Suppressor macrophage treated with lipopolysaccharide for 4 hours (primary cell): ENCODE data around the gene STAT1.

Experiments
- DNase-seq: peaks from one replicate; pipeline ENCODE4 v3.0.0-alpha.2; 2020

The STAT1 gene

DNA sequence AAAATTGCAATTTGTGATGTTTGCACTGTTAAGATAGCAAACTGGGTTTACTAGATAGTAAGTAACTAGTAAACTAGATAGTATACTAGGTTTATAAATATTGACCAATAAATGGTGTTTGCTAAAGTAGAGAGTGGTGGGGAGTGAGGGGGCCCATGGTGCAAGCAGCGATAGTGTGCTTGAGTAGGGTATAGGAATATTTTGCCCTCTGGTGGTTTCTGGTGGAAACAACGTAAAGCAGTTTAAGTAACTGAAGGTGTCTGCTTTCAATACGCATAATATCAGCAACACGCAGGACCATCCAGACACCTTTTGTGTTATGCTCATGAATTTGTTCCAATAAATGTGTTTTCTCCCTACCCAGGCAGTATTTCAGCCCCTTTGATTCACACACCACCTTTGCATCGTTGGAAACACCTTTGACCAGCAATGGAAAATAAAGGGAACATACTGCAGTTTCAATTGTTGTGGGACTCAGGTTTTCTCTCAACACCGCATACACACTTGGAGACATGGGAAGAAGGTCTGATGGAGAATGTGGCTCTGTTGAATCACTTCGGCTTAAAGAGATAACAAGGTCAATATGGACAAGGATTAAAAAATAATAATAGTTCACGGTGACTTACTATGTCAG, 16.7 kb upstream of the STAT1 start:
- peak; percentile 48 for DNase-seq

DNA sequence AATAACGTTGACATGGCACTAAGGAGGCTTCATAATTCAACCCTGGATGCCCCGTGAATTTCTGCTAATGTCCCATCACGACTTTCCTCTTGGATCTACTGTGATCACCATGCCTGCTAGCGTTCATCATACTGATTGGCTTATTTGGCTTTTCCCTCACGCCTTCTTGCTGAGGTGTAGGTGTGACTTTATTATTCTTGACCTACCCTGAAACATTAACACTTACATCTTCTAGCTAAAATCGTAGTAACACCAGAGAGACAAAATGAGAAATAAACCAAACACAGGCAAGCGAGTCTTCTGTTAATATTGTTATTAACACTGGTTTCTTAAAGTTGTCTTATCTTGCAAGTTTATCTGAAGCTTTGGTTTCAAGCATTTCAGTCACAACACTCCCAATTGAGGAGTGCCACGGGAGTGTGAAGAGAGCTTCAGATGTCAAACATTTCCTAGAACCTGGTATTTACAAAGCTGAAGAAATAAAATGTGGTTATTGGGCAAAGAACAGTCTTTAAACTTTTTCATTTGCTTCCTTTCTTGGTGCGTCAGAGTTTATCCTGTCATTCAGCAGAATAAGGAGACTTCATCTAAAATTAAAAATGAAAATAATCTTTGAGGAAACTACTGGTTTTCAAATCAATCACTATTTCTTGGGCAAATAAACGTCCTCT, 15.4 kb upstream of the STAT1 start:
- peak; percentile 53 for DNase-seq

DNA sequence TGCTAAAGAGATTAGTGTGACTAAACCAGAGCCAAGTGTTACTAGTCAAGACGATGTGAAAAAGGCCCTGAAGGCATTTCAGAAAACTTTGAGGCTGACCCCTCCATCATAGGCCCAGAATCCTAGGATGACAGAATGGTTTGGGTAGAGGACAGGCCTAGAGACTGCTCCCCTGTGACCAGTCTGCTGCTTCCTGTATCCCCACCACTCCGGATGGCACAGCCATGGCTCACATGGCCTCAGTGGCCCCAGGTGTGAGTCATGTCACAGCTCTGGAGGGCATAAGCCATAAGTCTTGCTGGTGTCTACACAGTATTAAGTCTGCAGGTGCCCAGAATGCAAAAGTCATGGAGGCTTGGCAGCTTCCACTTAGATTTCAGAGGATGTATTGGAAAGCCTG, 12.4 kb upstream of the STAT1 start:
- DNase-seq = no peak

DNA sequence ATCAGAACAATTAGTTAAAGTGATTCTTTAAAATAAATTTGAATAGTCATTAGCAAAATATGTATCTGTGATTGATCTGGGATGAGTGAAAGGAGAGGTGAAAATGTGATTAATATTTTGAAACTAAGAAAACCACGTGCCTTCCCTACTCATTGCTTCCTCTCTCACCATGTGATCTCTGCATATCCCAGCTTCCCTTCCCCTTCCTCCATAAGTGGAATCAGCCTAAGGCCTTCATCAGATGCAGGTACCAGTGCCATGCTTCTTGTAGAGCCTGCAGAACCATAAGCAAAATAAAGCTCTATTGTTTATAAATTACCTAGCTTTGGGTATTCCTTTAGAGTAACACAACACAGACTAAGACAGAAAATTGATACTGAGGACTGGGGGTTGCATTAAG, 11.2 kb upstream of the STAT1 start:
- no peak for DNase-seq

DNA sequence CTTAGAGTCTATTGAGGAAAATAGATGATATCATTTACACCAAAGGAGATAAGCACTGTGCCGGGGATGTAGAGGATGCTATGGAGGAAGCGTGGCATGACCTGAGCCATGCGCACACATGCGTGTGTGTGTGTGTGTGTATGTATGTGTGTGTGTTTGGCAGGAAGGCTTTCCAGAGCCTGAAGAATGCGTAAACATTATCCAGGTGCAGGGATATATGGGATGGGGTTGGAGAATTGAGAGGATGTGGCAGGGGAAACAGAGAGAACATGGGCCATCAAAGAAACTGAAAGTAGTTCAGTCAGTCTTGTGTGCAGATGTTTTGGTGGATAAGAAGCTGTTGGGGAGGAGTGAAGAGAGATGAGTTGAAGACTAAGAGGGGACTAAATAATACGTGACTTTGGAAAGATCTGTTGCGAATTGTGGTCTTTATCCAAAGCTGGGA, 9.3 kb upstream of the STAT1 start:
- DNase-seq = no peak

DNA sequence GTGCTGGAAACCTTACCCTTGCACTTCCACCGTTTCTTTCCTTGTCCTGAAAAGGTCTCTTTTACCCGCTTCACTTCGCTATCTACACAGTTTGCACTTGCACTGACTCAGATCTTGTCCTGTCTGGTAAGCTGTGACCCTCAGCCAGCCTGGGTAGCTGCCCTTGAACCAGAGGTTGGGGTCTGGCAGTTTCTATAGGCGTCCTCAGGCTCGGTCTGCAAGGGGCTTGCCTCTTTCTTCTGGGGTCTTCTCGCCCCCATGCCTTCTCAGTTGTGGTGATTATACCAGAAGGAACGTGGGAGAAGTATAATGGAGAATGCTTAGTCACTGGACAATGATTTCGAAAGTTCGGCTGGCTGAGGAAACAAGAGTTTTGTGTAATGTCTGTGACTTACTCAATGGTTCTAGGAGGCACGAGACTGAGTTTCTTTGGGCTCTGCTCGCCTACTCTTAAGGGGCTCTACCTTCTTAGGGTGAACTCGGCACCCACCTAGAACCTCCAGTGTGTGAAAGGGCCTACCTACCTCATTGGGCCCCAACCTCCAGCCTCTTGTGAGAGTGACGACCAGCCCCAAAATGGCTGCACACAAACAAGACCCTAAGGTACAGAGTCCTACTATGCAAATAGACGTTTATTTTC, 6.9 kb upstream of the STAT1 start:
- peak; percentile 95 for DNase-seq

- peak; percentile 98 for DNase-seq
Measured at GRCh38 chr2:191020221-191020741, 6.3 kb upstream of the STAT1 start.

GRCh38 chr2:191019376-191019775, 5.4 kb upstream of the STAT1 start:
- no peak for DNase-seq

GRCh38 chr2:191018643-191019119, 4.7 kb upstream of the STAT1 start:
- DNase-seq = no peak

DNA sequence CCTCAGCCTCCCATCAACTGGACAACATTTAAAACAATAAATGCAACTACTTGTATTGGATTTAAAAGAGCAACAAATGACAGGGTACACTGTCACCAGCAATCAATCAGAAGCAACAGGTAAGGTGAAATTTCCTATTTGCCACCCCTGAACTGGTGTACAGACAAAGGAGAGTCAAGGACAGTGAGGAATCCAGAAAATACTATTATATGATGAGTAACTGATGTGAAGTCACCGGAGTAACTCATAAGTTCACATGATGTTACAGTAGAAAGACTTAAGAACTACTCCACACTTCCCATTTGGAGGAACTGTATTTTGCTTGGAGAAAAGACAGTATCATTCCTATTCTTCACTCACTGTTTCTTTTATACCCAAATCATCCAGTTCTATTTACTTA, 4.1 kb upstream of the STAT1 start:
- peak; percentile 74 for DNase-seq

DNA sequence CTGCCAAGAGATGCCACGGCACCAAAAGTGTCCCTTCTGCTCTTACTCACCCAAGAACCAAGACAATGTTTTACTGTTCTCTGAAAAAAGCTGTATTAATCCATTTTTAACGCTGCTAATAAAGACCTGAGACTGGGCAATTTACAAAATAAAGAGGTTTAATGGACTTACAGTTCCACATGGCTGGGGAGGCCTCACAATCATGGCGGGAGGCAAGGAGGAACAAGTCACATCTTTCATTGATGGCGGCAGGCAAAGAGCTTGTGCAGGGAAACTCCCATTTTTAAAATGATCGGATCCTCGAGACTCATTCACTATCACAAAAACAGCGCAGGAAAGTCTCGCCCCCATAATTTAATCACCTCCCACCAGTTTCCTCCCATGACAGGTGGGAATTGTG, 1.9 kb upstream of the STAT1 start:
- DNase-seq = no peak

GRCh38 chr2:191015239-191015638, 1.3 kb upstream of the STAT1 start:
- DNase-seq = peak; percentile 66

DNA sequence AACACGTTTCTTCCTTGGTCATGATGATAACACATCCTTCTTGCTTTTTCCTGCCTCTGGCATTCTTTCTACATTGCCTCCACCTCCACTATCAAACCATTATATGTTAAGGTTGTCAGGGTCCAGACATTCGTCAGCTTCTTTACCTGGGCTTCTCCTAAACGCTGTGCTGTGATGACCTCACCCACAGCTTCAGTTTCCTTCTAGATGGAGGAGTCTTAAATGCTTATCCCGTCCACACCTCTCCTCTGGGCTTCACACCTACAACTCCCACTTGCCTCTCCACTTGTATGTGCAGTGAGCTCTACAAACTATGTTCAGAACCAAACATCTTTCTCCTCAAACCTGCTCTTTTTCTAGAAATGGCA, 666 bp upstream of the STAT1 start:
- DNase-seq = no peak

DNA sequence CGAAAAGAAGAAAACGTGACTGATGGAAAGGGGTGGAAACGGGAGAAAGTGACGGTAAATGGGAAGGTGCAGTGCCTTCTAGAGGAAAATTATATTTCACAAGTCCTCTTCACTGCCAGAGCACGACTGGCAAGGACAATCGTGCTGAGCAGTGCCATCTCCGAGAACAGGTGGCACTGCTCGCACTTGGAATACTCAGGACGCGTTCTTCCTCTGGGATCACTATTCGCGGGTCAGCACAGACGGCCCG, 364 bp downstream of the STAT1 start:
- DNase-seq = no peak

DNA sequence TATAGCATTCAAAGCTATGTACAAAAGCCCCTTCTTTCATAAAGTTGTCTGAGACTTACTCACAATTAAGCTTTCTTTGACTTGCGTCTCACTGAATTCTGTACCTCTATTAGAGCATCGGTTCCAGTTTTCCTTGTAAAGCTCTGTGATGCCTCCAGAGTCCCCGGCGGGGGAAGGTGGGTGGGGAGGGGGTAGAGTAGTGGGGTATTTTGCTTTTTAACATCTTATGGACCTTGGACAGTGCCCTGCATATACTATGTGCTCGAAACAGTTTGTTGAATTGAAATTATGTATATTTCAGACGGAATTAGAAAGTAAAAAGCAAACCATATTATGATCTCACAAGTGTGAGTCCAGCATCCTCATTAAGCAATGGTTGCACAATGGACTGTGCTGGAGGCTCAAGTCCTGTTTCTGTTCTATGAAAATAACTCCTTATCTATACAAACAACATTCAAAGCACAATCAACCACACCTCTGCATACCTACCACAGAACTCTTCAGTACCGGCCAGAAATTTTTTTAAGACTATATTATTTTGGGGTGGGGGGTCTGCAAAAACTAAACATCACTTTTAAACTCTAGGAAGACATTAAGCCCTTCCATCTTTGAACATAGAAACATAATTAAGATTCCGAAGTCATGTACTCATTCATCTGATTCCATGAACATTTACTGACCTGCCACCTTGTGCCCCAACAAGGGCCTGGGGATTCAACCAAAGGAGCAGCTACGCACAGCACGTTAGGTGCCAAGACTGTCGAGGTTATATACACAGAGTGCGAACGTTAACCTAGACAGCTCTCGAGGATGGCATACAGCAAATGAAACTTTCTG, 908 bp downstream of the STAT1 start:
- DNase-seq = peak; percentile 75

- no peak for DNase-seq
Measured at GRCh38 chr2:191012346-191012745, 1.6 kb downstream of the STAT1 start.

DNA sequence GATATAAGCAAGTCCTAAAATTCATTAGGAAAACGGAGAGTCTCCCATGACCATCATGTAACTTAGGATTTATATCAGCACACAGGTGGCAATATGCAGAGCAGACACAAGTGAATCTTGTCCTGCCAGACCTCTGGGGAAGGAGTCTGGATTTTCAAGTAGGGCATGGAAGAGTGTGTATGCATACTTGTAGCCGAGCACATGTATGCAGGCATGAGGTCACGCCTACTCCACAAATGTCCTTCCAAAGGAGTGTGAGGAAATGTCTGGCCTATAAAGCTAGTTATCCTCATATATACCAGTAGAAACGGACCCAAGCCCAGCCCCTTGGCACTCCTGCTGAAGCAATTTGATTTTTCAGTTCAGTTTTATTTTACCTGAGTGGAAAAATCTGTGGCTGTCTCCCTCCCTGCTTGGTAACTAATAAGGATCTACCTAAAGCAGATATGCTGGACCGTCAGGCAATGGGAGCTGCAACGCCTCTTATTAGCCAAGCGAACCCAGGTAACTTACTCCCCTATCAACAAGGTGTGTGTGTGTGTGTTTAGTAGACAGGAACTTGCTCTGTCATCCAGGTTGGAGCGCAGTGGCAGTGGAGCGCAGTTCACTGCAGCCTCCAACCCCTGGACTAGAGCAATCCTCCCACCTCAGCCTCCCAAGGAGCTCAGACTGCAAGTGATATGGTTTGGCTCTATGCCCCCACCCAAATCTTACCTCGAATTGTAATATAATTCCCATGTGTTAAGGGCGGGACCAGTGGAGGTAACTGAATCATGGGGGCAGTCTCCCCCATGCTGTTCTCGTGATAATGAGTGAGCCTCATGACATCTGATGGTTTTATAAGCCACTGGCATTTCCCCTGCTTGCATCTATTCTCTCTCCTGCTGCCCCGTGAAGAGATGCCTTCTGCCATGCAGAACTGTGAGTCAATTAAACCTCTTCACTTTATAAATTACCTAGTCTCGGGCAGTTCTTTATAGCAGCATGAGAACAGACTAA, 2.8 kb downstream of the STAT1 start:
- DNase-seq = no peak

- DNase-seq = no peak
Measured at GRCh38 chr2:191009541-191010374, 4.2 kb downstream of the STAT1 start.

- DNase-seq = no peak
Measured at GRCh38 chr2:191008286-191008685, 5.7 kb downstream of the STAT1 start.

- DNase-seq = no peak
Measured at GRCh38 chr2:191006997-191007783, 6.8 kb downstream of the STAT1 start.
